ENCODE measurements around the gene SGPP2. TPM values are rescaled to one million over a fixed set of nuclear protein-coding genes. Genes with fewer than 3 reads are reported as not detected.

The SGPP2 gene
- total RNA-seq, 1 donor from 2014 or later = 0.25 TPM

DNA sequence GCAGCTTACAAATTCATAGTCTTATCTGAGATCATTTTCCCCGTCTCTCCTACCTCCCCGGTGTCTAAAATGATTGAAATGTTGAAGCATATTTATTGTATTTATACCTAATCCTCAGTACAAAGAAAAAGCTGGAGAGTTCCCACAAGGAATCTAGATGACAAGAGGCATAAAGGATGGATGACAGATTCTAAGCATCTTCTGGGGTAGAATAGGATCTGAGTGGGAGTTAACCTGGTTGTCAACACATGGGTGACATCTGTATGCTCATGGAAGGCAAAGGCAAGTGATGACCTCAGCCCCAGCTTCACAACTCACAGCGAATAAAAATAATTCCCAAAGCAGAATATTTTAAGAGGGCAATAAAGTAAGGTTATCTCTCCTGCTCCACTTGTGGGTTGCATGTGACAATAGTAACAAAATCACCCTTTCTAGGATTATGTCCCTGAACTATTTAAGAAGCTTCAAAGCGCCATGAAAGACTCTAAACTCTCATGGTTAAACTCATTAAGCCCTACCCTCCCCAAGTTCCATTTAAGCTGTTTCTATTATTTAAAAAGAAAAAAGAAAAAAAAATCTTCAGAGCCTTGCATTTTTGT lies 32.2 kb downstream of the SGPP2 start:
- no peak for DNase-seq (ENCODE audit: low spot score in 2 of 2, unreplicated experiment in 2 of 2)
- H3K36me3 Mint-ChIP-seq = no peaks in the 10 kb centered on the region
- TF ChIP-seq, protein P1, sequence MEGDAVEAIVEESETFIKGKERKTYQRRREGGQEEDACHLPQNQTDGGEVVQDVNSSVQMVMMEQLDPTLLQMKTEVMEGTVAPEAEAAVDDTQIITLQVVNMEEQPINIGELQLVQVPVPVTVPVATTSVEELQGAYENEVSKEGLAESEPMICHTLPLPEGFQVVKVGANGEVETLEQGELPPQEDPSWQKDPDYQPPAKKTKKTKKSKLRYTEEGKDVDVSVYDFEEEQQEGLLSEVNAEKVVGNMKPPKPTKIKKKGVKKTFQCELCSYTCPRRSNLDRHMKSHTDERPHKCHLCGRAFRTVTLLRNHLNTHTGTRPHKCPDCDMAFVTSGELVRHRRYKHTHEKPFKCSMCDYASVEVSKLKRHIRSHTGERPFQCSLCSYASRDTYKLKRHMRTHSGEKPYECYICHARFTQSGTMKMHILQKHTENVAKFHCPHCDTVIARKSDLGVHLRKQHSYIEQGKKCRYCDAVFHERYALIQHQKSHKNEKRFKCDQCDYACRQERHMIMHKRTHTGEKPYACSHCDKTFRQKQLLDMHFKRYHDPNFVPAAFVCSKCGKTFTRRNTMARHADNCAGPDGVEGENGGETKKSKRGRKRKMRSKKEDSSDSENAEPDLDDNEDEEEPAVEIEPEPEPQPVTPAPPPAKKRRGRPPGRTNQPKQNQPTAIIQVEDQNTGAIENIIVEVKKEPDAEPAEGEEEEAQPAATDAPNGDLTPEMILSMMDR (IDR thresholded peaks at IDR 0.05; ENCODE audit: unreplicated experiment) = no peak
- no peaks in the 10 kb centered on the region for H3K9me3 Mint-ChIP-seq
- H3K27me3 Mint-ChIP-seq (ENCODE audit: low read depth) = peaks cover 6% of the 10 kb centered on the region
- H3K27ac Mint-ChIP-seq = no peak overlapping the region
- H3K4me3 Mint-ChIP-seq = no peak overlapping the region
- H3K4me1 Mint-ChIP-seq = no peaks in the 10 kb centered on the region

DNA sequence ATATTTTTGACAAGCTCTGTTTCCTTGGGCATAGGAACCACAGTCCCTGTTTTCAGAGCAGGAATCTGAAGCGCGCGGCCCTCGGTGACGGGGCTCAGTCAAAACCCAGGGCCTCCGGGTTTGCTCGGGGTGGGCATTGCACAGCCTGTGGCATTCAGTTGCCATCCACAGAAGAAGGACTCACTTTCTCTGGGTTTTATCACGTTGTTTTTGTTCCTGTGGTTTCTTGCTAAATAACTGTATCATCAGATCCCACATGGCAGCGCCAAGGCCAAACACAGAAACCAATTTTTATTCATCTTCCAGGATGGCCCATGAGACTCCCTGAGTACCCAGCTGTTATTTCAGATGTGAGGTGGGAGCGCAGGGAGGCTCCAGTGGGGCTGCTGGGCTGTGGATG lies 35.6 kb downstream of the SGPP2 start:
- Mint-ChIP-seq H3K36me3 (no peaks in the 10 kb centered on the region), H3K4me3 (no peak overlapping the region), H3K9me3 (peaks cover 4% of the 10 kb centered on the region), H3K27me3 (ENCODE audit: low read depth) (peaks cover 6% of the 10 kb centered on the region), H3K4me1 (no peaks in the 10 kb centered on the region), H3K27ac (no peak overlapping the region)
- TF ChIP-seq, protein P1 (IDR thresholded peaks at IDR 0.05; ENCODE audit: unreplicated experiment) = no peak
- no peak for DNase-seq (ENCODE audit: low spot score in 2 of 2, unreplicated experiment in 2 of 2)

DNA sequence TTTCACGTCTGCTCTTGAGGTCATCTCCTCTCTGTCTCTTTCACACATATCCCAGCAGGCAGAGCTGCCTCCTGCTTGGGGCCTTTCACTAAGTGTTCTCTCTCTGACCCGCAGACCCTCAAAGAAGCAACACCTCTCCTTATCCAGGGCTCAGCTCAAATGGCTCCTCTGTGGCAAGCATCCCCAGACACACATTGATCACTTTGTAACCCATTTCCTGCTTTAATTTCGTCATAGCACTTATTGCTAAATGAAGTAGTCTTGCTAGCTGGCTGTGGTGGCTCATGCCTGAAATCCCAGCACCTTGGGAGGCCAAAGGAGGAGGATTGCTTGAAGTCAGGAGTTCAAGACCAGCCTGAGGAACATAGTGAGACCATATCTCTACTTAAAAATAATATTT lies 41.4 kb downstream of the SGPP2 start:
- no peak for DNase-seq (ENCODE audit: low spot score in 2 of 2, unreplicated experiment in 2 of 2)
- TF ChIP-seq, protein P1 (IDR thresholded peaks at IDR 0.05; ENCODE audit: unreplicated experiment) = no peak
- H3K27me3 Mint-ChIP-seq (ENCODE audit: low read depth) = peaks cover 12% of the 10 kb centered on the region
- H3K4me3 Mint-ChIP-seq = no peak overlapping the region
- peaks cover 18% of the 10 kb centered on the region for H3K4me1 Mint-ChIP-seq
- H3K9me3 Mint-ChIP-seq = peaks cover 4% of the 10 kb centered on the region
- no peak overlapping the region for H3K27ac Mint-ChIP-seq
- H3K36me3 Mint-ChIP-seq = no peaks in the 10 kb centered on the region

DNA sequence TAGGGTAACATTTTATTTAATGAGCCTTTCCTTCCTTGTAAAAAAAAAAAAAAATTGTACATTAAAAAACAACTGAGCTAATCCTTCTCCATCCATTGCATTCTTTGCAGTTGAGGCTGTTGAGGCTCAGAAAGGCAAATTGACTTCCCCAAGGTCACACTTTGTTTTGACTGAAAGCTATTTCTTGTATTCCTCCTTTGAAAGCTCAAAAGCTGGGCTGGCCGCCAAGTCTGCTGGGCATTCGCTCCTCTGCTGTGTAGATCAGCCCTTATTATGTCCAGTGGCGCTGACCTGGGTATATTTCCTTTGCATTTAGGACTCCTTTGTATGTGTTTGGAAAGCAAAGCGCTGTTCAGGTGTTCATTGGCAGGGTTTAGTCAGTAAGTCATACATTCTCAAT lies 44.0 kb downstream of the SGPP2 start:
- Mint-ChIP-seq H3K4me1 (peaks cover 25% of the 10 kb centered on the region), H3K27ac (no peak overlapping the region), H3K36me3 (no peaks in the 10 kb centered on the region), H3K27me3 (ENCODE audit: low read depth) (peaks cover 9% of the 10 kb centered on the region), H3K4me3 (no peak overlapping the region), H3K9me3 (no peaks in the 10 kb centered on the region)
- TF ChIP-seq, protein P1 (IDR thresholded peaks at IDR 0.05; ENCODE audit: unreplicated experiment) = no peak
- DNase-seq (ENCODE audit: low spot score in 2 of 2, unreplicated experiment in 2 of 2) = no peak

DNA sequence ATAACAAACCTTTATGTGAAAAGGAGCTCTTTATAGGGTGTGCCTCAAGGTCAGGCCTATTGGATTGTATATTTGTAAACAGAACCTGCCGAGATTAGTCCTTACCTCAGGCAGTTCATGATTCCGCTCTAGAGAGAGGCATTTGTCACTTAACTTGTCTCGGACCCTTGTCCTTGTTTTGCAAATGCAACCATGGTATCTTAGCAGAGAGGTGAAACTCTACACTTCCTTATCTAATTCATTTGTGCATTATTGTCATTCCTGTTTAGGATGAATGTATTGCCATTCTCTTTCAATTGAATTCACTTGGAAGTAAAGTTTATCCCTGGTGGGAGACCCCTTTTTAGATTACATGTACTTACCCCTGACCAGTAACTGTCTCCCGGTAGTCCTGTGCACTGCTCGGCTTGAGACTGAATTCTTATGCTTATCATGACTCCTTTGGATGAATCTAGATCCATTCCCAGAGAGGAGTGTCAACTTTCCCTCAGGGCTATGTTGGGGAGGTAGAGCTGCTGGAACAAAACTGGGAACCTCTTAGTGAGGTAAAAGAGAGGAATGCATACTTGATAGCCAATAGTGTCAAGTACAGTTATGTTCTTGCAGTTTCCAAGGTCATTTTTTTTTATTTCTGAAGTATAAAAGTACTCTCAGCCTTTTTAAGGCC lies 46.6 kb downstream of the SGPP2 start:
- H3K27ac Mint-ChIP-seq = no peak overlapping the region
- TF ChIP-seq, protein P1 (IDR thresholded peaks at IDR 0.05; ENCODE audit: unreplicated experiment) = no peak
- H3K27me3 Mint-ChIP-seq (ENCODE audit: low read depth) = no peaks in the 10 kb centered on the region
- H3K4me1 Mint-ChIP-seq = peaks cover 22% of the 10 kb centered on the region
- peaks cover 5% of the 10 kb centered on the region for H3K9me3 Mint-ChIP-seq
- DNase-seq (ENCODE audit: low spot score in 2 of 2, unreplicated experiment in 2 of 2) = no peak
- no peak overlapping the region for H3K4me3 Mint-ChIP-seq
- H3K36me3 Mint-ChIP-seq = no peaks in the 10 kb centered on the region

Data from mesothelial cell of epicardium (in vitro differentiated cells).